Epithelial cell of esophagus (primary cell): ENCODE data around the gene TNFRSF4.

Source experiments
- DNase-seq: peaks from one replicate; pipeline ENCODE4 v3.0.0; 2010; ENCODE audit warnings: low read depth
- H3K4me3 ChIP-seq: 2 replicates; pipeline ENCODE4 v1.5.1; 2011; ENCODE audit warnings: mild to moderate bottlenecking, low read length, control low read depth
- TF ChIP-seq, protein P1 (sequence below): IDR thresholded peaks from 2 replicates; pipeline ENCODE4 v1.5.1; 2011; ENCODE audit warnings: low read depth, mild to moderate bottlenecking, low read length, control low read depth, inconsistent platforms; ENCODE audit not compliant: insufficient read depth; ENCODE audit errors: missing control alignments

The TNFRSF4 gene

DNA sequence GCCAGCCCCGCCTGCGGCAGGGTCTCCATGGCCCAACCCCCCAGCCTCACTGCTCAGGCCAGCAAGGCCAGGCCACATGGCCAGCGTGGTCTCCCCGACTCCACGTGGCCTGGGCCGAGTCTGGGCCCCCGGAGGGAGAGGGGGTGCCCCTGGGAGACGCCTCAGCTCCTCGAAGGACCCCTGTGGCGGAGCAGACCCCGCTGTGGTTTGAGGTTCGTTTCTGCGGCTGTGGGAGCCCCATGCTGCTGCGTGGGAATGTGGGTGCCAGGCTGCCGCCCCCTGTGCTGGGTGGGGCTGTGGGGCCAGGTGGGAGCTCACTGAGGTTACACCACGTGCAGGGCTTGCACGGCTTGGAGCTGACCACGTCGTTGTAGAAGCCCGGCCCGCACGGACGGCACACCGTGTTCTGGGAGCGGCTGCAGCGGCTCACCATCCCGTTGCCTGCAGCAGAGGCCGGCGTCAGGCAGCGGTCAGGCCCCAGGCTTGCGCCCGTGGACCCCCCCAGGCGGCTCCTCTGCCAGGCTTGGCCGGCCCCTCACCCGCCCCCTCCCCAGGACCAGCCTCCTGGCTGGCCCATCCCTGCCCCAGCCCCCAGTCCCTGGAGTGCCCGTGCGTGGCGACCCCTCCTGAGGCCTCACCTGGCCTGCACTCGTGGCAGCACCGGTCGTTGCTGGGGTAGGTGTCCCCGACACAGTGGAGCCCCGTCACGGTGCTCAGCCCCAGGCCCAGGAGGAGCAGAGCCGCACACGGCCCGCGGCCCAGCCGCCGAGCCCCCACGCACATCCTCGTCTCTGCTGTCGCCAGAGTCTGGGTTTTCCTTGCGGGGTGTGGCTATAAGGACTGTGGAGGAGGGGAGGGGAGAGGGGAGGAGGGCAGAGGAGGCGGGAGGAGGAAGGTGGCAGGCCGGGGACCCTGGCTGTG lies at the start of gene TNFRSF4:
Gene TNFRSF4 (minus strand): TSS at position 809 of the 921 bp plus-strand sequence. CDS start 26 bp downstream, at position 783.
- no peak for DNase-seq
- H3K4me3 ChIP-seq: no peak within 1 kb of the TSS
- TF ChIP-seq, protein P1, sequence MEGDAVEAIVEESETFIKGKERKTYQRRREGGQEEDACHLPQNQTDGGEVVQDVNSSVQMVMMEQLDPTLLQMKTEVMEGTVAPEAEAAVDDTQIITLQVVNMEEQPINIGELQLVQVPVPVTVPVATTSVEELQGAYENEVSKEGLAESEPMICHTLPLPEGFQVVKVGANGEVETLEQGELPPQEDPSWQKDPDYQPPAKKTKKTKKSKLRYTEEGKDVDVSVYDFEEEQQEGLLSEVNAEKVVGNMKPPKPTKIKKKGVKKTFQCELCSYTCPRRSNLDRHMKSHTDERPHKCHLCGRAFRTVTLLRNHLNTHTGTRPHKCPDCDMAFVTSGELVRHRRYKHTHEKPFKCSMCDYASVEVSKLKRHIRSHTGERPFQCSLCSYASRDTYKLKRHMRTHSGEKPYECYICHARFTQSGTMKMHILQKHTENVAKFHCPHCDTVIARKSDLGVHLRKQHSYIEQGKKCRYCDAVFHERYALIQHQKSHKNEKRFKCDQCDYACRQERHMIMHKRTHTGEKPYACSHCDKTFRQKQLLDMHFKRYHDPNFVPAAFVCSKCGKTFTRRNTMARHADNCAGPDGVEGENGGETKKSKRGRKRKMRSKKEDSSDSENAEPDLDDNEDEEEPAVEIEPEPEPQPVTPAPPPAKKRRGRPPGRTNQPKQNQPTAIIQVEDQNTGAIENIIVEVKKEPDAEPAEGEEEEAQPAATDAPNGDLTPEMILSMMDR: no peak

DNA sequence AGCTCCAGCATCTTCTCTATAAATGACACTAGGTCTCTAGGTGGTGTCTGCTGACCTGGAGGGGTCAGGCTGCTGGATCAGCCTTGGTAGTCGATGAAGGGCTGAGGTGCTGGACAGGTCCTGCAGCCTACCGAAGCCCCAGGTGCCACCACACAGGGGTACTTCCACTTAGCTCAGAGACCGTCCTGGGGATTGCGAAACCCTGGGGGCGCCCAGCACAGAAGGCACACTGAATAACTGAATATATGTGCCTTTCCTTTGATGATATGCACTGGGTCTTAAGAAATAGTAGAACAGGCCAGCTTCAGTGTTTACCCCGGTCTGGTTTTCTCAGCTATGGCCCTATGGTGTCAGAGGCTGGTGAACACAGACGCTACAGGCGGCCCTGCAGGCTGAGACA lies 48.8 kb upstream of the TNFRSF4 start:
- no peak for DNase-seq
- TF ChIP-seq, protein P1: no peak
- no peak overlapping the region for H3K4me3 ChIP-seq

DNA sequence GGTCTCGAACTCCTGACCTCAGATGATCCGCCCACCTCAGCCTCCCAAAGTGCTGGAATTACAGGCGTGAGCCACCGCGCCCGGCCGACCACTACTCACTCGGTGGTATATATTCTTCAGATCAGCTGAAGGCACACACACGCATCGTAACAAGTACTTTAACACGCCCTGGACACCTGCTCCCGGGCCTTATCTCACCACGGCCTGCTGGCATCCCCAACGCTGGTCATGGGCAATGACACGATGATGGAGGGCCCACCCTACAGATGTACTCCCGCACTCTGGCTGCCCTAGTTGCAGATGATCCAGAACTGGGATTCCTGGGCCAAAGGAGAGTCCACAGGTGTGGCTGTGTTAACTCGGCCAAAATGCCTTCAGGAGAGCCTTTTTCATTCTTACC lies 48.1 kb upstream of the TNFRSF4 start:
- H3K4me3 ChIP-seq: no peak overlapping the region
- no peak for DNase-seq
- TF ChIP-seq, protein P1: no peak

DNA sequence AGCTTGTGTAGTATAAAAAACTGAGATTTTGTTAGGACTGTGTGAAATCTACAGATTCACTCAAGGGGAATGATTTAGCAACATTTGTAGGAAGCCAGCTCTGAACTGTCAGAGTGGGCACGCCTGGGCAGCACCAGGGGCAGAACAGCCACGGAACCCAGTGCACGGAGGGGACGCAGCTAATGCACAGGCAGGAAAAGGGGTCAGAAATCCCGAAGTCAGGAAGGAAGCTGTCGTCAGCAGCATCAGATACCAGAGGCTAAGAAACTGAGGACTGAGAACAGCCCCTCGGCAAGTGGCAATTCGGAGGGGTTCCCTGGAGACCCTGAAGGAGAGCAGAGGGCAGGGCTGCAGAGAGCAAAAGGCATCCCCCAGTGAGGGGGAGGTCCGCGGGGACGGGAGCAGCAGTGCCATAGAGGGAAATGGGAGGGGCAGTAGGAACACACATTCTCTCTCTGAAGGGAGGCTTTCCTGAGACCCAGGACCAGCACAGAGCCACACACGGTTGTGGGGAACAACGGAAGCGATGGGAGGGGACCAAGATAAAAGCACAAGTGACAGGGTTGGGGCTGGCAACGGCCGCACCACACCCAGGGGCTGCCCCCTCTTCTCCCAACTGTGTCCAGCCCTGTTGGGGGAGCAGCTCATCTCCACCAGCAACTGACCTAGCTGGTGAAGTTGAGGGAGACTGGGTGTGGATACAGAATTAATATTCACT lies 47.0 kb upstream of the TNFRSF4 start:
- DNase-seq: no peak
- H3K4me3 ChIP-seq: no peak overlapping the region
- TF ChIP-seq, protein P1: no peak

DNA sequence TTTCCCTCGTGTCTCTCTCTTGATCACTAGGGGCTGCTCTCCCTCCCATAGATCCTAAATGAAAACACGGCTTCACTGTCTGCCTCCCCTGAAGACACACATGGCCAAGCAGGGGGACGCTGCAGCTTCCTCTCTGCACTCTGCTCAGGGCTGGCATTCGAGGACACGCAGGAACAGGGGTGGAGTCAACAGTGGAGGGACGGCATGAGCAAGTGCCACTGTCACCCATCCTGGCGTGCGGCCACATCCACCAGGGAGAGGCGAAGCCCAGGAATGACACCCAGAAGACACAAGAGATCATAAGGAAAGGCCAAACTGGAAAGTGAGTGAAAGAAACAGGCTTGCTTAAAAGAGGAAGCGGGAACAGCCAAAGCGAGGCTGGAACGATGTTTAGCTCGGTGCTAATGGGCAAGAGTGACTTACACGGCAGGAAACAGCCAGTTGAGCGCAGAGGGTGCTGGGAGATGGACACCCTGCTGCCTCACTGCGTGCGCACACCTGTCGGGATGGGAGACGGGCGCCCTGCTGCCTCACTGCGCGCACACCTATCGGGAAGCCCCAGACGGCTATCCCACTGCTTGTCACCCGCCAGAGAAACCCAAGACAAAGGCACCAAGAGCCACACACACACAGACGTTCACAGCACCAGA lies 46.1 kb upstream of the TNFRSF4 start:
- no peak for DNase-seq
- TF ChIP-seq, protein P1: no peak
- H3K4me3 ChIP-seq: no peak overlapping the region

DNA sequence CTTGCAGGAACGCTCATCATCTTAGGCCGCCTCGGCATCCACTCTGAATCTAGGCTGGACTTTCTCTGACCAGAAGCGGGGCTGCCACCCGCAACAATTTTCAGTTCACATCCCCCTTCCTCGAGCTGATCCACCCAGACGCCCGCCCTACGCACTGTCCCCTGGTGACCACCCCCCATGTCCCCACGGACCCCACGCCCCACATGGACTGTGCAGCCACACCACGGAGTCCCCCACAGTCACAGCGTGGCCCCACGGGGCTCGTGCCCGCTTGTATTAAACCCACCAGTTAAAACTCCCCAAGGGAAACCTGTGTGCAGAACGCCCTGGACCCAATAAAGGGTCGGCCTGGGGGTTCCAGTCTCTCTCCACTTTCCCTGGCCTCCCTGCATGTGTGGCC lies 45.6 kb upstream of the TNFRSF4 start:
- TF ChIP-seq, protein P1: no peak
- no peak for DNase-seq
- no peak overlapping the region for H3K4me3 ChIP-seq
